HepG2 (cell line): ENCODE data around the gene NFIC. TPM values are rescaled to one million over a fixed set of nuclear protein-coding genes. Genes with fewer than 3 reads are reported as not detected.

Experiments used
- CC2D1A ChIP-seq: sonication (generic); formaldehyde crosslinking; IDR thresholded peaks from 2 replicates; pipeline ENCODE4 v1.8.1; 2023; ENCODE audit warnings: mild to moderate bottlenecking, missing genetic modification reagents
- CREB3 ChIP-seq: sonication (generic); formaldehyde crosslinking; IDR thresholded peaks from 2 replicates; pipeline ENCODE4 v1.5.0; 2020; ENCODE audit warnings: missing genetic modification reagents
- FOXM1 ChIP-seq: sonication (generic); formaldehyde crosslinking; IDR thresholded peaks from 2 replicates; pipeline ENCODE4 v1.5.0; 2020; ENCODE audit warnings: missing genetic modification reagents
- GTF3A ChIP-seq: sonication (generic); formaldehyde crosslinking; conservative IDR thresholded peaks from 2 replicates; pipeline ENCODE4 v1.4.0; 2020; ENCODE audit warnings: mild to moderate bottlenecking, missing genetic modification reagents
- KLF12 ChIP-seq: sonication (generic); formaldehyde crosslinking; IDR thresholded peaks from 2 replicates; pipeline ENCODE4 v1.4.0; 2020; ENCODE audit warnings: missing genetic modification reagents, borderline replicate concordance
- MEF2D ChIP-seq: sonication (generic); formaldehyde crosslinking; IDR thresholded peaks from 2 replicates; pipeline ENCODE4 v1.5.1; 2020; ENCODE audit warnings: mild to moderate bottlenecking, missing genetic modification reagents
- NR1H2 ChIP-seq: sonication (generic); formaldehyde crosslinking; IDR thresholded peaks from 2 replicates; pipeline ENCODE4 v1.8.1; 2022; ENCODE audit warnings: low read depth, missing genetic modification reagents, borderline replicate concordance
- PHF21A ChIP-seq: sonication (generic); formaldehyde crosslinking; IDR thresholded peaks from 2 replicates; pipeline ENCODE4 v1.5.0; 2020; ENCODE audit warnings: mild to moderate bottlenecking, missing genetic modification reagents
- POLR2A ChIP-seq, 2 experiments: IDR thresholded peaks; 2 replicates each; pipeline ENCODE4 v1.6.1; 2011; ENCODE audit warnings: low read depth in 2 of 2, low read length in 2 of 2, mild to moderate bottlenecking in 1 of 2, moderate library complexity in 1 of 2; ENCODE audit not compliant: insufficient read depth in 1 of 2
- SAP130 ChIP-seq: IDR thresholded peaks from 2 replicates; pipeline ENCODE4 v1.6.1; 2016; ENCODE audit warnings: low read depth
- SNAPC4 ChIP-seq: sonication (generic); formaldehyde crosslinking; IDR thresholded peaks from 2 replicates; pipeline ENCODE4 v1.4.0; 2020; ENCODE audit warnings: mild to moderate bottlenecking, missing genetic modification reagents
- TCF12 ChIP-seq, 2 experiments: fragments of 450-650 bp in 1 of 2; sonication (generic) in 1 of 2; formaldehyde crosslinking in 1 of 2; IDR thresholded peaks; 2 replicates each; pipeline versions ENCODE4 v1.6.1 to v1.8.0; 2017 to 2022; ENCODE audit warnings: antibody characterized with exemption in 1 of 2, mild to moderate bottlenecking in 1 of 2, missing genetic modification reagents in 1 of 2, moderate library complexity in 1 of 2
- YY1 ChIP-seq: IDR thresholded peaks from 2 replicates; pipeline ENCODE4 v1.6.1; 2011; ENCODE audit warnings: low read length, low read depth, moderate library complexity, mild to moderate bottlenecking; ENCODE audit not compliant: insufficient read depth, insufficient replicate concordance
- ZMYM3 ChIP-seq: sonication (generic); formaldehyde crosslinking; IDR thresholded peaks from 2 replicates; pipeline ENCODE4 v1.5.1; 2020; ENCODE audit warnings: mild to moderate bottlenecking, missing genetic modification reagents
- ZNF260 ChIP-seq: sonication (generic); formaldehyde crosslinking; IDR thresholded peaks from 2 replicates; pipeline ENCODE4 v1.4.0; 2020; ENCODE audit warnings: missing genetic modification reagents, low read depth, mild to moderate bottlenecking, borderline replicate concordance
- ZNF44 ChIP-seq: sonication (generic); formaldehyde crosslinking; IDR thresholded peaks from 2 replicates; pipeline ENCODE4 v1.5.1; 2020; ENCODE audit warnings: mild to moderate bottlenecking, missing genetic modification reagents
- ZNF691 ChIP-seq: sonication (generic); formaldehyde crosslinking; IDR thresholded peaks from 2 replicates; pipeline ENCODE4 v1.4.0; 2020; ENCODE audit warnings: missing genetic modification reagents, low read depth, mild to moderate bottlenecking, borderline replicate concordance
- ZNF772 ChIP-seq: sonication (generic); formaldehyde crosslinking; IDR thresholded peaks from 2 replicates; pipeline ENCODE4 v1.5.0; 2020; ENCODE audit warnings: mild to moderate bottlenecking, missing genetic modification reagents
- ZNF776 ChIP-seq: sonication (generic); formaldehyde crosslinking; IDR thresholded peaks from 2 replicates; pipeline ENCODE4 v1.4.0; 2020; ENCODE audit warnings: mild to moderate bottlenecking, missing genetic modification reagents
- ZNF879 ChIP-seq: sonication (generic); formaldehyde crosslinking; IDR thresholded peaks from 2 replicates; pipeline ENCODE4 v1.8.1; 2023; ENCODE audit warnings: missing genetic modification reagents
- ZSCAN9 ChIP-seq: IDR thresholded peaks from 2 replicates; pipeline ENCODE4 v1.6.1; 2016; ENCODE audit warnings: borderline replicate concordance
- polyA plus RNA-seq, 8 experiments: library from polyadenylated mRNA; depleted of rRNA in 3 of 8; stranded (reverse) in 7 of 8; unstranded in 1 of 8; fragments of >200 nt; fragmentation: Illumina TruSeq in 4 of 8; extraction: Trizol in 4 of 8; gene quantifications; 2 replicates each; pipeline versions ENCODE4 v1.2.1 to v1.2.3, GENCODE V29; 2011 to 2016; ENCODE audit warnings: low read depth in 4 of 8, missing spikeins in 1 of 8, mixed read lengths in 1 of 8; ENCODE audit not compliant: insufficient read depth in 1 of 8
- total RNA-seq, 5 experiments: library from RNA; depleted of rRNA; stranded (reverse); fragments of >200 nt; fragmentation: Illumina TruSeq; extraction: Trizol; gene quantifications; 2 replicates each; pipeline ENCODE4 v1.2.3, GENCODE V29; 2016; ENCODE audit warnings: low read depth in 1 of 5
- TF ChIP-seq, protein P1 (sequence below): sonication (generic); formaldehyde crosslinking; IDR thresholded peaks from 2 replicates; pipeline ENCODE4 v1.4.0; 2020; ENCODE audit warnings: missing genetic modification reagents

NFIC gene
- total and polyA plus RNA-seq, 2 of the 13 experiments (the other 11 are each of a cell fraction or from before 2014, with no cell fraction given): 1.3 to 2.5 TPM

- TF ChIP-seq ZNF44 (CRISPR knock-in tag) (no peak), NR1H2 (CRISPR knock-in tag) (no peak), ZSCAN9 (0 out of 2 replicates have a peak, but pooled peaks have one; percentile 29), CC2D1A (CRISPR knock-in tag) (0 out of 2 replicates have a peak, but pooled peaks have one; percentile 49), TCF12 (IDR thresholded peaks at IDR 0.05) (no peak), TCF12 (CRISPR knock-in tag; IDR thresholded peaks at IDR 0.05) (no peak), ZNF772 (CRISPR knock-in tag) (peak; percentile 44; the same call in 1 of the 2 replicates), MEF2D (peak; percentile 59; the same call in 1 of the 2 replicates), YY1 (peak; percentile 10), ZNF879 (no peak), FOXM1 (CRISPR knock-in tag) (no peak), GTF3A (CRISPR knock-in tag) (0 out of 2 replicates have a peak, but pooled peaks have one; percentile 58), KLF12 (CRISPR knock-in tag) (0 out of 2 replicates have a peak, but pooled peaks have one; percentile 63), PHF21A (peak; percentile 91), SNAPC4 (CRISPR knock-in tag) (no peak), SAP130 (CRISPR knock-in tag) (peak; percentile 60), POLR2A (IDR thresholded peaks at IDR 0.05; ENCODE audit: insufficient read depth in 1 of 2, low read depth in 2 of 2, low read length in 2 of 2) (peak; percentile 24 to 59), ZNF776 (CRISPR knock-in tag) (no peak), CREB3 (CRISPR knock-in tag) (peak; percentile 46; the same call in 1 of the 2 replicates), ZMYM3 (CRISPR knock-in tag) (peak; percentile 47; the same call in 1 of the 2 replicates), ZNF260 (no peak), ZNF691 (CRISPR knock-in tag) (no peak)
- TF ChIP-seq, protein P1, sequence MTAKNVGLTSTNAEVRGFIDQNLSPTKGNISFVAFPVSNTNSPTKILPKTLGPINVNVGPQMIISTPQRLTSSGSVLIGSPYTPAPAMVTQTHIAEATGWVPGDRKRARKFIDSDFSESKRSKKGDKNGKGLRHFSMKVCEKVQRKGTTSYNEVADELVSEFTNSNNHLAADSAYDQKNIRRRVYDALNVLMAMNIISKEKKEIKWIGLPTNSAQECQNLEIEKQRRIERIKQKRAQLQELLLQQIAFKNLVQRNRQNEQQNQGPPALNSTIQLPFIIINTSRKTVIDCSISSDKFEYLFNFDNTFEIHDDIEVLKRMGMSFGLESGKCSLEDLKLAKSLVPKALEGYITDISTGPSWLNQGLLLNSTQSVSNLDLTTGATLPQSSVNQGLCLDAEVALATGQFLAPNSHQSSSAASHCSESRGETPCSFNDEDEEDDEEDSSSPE: 0 out of 2 replicates have a peak, but pooled peaks have one; percentile 37
Measured at GRCh38 chr19:3480383-3481091, 114.2 kb downstream of the NFIC start, which contains the start of gene SMIM24 (continued).
